Stomach (tissue), 9 donors: ENCODE data around the gene C1R. TPM values are rescaled to one million over a fixed set of nuclear protein-coding genes. Genes with fewer than 3 reads are reported as not detected.

Source experiments
- DNase-seq, 2 donors: peaks; one replicate each; pipeline versions ENCODE4 v3.0.0 to v3.0.0-alpha.2; 2013 to 2019
- H3K27ac ChIP-seq, 5 donors: fragments of 200-600 bp in 4 of 5; sonication (generic) in 4 of 5; one replicate each; pipeline ENCODE4 v1.5.1; 2013 to 2019; ENCODE audit warnings: mild to moderate bottlenecking in 1 of 5, moderate library complexity in 1 of 5
- H3K27me3 ChIP-seq, 3 donors: fragments of 200-600 bp; sonication (generic); one replicate each; pipeline ENCODE4 v1.5.1; 2017 to 2019; ENCODE audit warnings: mixed run types in 1 of 3
- H3K36me3 ChIP-seq, 4 donors: fragments of 200-600 bp; sonication (generic); 1 replicate in 3 of 4; 2 replicates in 1 of 4; pipeline ENCODE4 v1.5.1; 2016 to 2019
- H3K4me1 ChIP-seq, 4 donors: fragments of 200-600 bp; sonication (generic); one replicate each; pipeline ENCODE4 v1.5.1; 2016 to 2019
- H3K4me3 ChIP-seq, 4 donors: fragments of 200-600 bp; sonication (generic) in 3 of 4; one replicate each; pipeline ENCODE4 v1.5.1; 2016 to 2019; ENCODE audit warnings: mild to moderate bottlenecking in 1 of 4
- H3K9me3 ChIP-seq, 4 donors: fragments of 200-600 bp; sonication (generic); one replicate each; pipeline ENCODE4 v1.5.1; 2016 to 2019
- EP300 ChIP-seq: sonication (generic); formaldehyde crosslinking; IDR thresholded peaks from one replicate; pipeline ENCODE4 v1.6.1; 2017; ENCODE audit warnings: antibody characterized with exemption
- POLR2A ChIP-seq, 4 donors: fragments of 450-650 bp; IDR thresholded peaks; one replicate each; pipeline ENCODE4 v1.6.1; 2016; ENCODE audit warnings: antibody characterized with exemption in 4 of 4, control low read depth in 2 of 4, mild to moderate bottlenecking in 1 of 4, moderate library complexity in 1 of 4
- POLR2AphosphoS5 ChIP-seq, 3 donors: sonication (generic); formaldehyde crosslinking; IDR thresholded peaks; one replicate each; pipeline ENCODE4 v1.6.1; 2016; ENCODE audit warnings: antibody characterized with exemption in 3 of 3
- WGBS, 5 donors: extraction: QIAGEN DNeasy Blood & Tissue Kit in 3 of 5; methylation state at CpG; one replicate each; pipeline versions ENCODE4 v1.1.5 to v1.1.7; 2013 to 2018; 5-methylcytosine and 5-hydroxymethylcytosine counted together
- intact Hi-C: fragments of 100-400 bp; cut with DNase I; formaldehyde crosslinking; loops from one replicate; pipeline ENCODE4 v1.15.1; 2023; ENCODE audit warnings: low total_unique reads
- polyA plus RNA-seq, 3 donors: library from polyadenylated mRNA; stranded (reverse); fragments of 200-250 nt; gene quantifications; one replicate each; pipeline ENCODE4 v1.2.3, GENCODE V29; 2013
- total RNA-seq, 5 donors: library from RNA; depleted of rRNA; stranded (reverse); fragments of >200 nt; gene quantifications; one replicate each; pipeline versions ENCODE4 v1.1.0 to v1.2.3, GENCODE V29; 2014 to 2016
- TF ChIP-seq, protein P1 (sequence below), 7 experiments: fragments of 450-650 bp in 4 of 7; fragments of 200-600 bp in 3 of 7; sonication (generic) in 3 of 7; IDR thresholded peaks; one replicate each; pipeline ENCODE4 v1.5.1; 2016 to 2019; ENCODE audit warnings: antibody characterized with exemption in 7 of 7, control low read depth in 2 of 7, mild to moderate bottlenecking in 1 of 7
- donor health status: healthy with polysubstance abuse.
- donor health status: Bipolar disorder and iron deficiency.
- donor health status: healthy.

Gene C1R
- total and polyA plus RNA-seq, 8 donors, result 68.9 to 312 (median 133) TPM

DNA sequence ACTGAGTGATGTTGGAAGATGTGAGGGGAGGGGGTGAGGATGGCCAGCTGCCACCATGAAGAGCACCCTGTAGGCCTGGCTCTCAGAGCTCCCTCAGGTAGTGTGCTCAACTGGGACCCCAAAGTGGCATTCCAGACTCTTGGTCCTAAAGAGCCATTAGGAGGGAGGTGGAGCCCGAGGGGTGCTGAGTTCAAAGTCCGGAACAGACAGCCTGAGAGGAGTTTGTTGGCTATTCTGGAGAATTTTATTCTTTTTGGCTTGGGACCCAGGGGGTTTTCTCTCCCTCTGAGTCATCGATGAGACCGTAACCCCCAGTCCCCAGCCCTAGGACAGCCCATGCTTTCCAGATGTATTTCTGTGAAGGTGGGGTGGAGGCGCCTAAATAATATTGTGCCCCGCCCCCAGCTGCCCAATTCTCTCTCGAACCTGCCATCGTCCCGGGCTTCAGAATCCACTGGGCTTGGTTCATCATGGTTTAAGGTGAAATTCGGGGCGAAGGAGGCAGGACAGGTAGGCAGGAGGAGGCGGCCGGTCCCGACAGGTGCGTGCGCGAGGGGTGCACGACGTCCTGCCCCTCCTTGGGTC is 37.1 kb upstream of the C1R start:
- peaks cover 0 to 15% (median 0%) of the 10 kb centered on the region in 3 donors for H3K27me3 ChIP-seq
- DNase-seq, result peak in 1 of 2 donors; percentile 53
- peaks cover 20 to 41% (median 32%) of the 10 kb centered on the region in 4 donors for H3K4me1 ChIP-seq
- 2 to 6% (median 5%) methylated on average over 16 to 19 of the region's 19 CpGs for WGBS, 5 donors
- no peak for TF ChIP-seq POLR2A (IDR thresholded peaks at IDR 0.05)
- peaks cover 0 to 11% (median 11%) of the 10 kb centered on the region in 4 donors for H3K36me3 ChIP-seq
- intact Hi-C loops, result no loop called here
- H3K9me3 ChIP-seq, result no peaks in the 10 kb centered on the region
- H3K4me3 ChIP-seq, result peak overlapping the region; percentile 67 to 74 (median 70)
- peak overlapping the region; percentile 37 to 88 (median 77) for H3K27ac ChIP-seq

DNA sequence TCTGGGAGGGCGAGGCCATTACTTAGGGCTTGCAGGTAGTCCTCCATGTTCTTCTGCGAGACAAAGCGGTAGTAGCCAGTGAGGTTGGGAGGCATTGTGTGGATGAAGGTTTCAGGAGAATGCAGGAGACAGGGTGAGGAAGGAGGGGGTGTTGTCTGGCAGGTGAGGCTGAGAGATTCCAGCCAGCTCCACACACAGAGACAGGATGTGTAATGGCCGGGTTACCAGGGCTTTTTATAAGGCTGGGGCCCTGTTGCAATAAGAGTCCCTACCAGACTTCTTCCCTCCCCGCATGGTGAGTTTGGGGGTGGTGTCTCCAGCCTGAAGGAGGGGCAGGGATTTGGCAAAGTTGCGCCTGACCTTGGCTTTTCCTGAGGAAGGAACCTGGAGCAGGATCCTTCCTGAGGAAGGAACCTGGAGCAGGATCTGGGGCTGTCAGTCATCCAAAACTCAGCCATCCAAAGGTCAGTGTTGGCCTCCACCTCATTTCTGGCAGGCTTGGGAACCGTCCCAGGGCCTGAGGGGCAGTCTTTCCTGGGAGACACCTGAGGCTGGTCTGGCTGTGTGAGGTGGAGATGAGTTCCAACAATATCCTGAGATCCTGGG is 36.5 kb upstream of the C1R start, which contains the start of gene RBP5:
Gene RBP5, minus strand, starts transcription at position 209 of the 606 bp plus-strand sequence. Its CDS starts 114 bp downstream, at position 95.
- DNase-seq, result peak in 1 of 2 donors; percentile 36
- Histone ChIP-seq H3K4me1 (peaks cover 20 to 41% (median 32%) of the 10 kb centered on the region in 4 donors), H3K4me3 (peak within 1 kb of the TSS; percentile 67 to 74 (median 70)), H3K9me3 (no peaks in the 10 kb centered on the region), H3K27me3 (peaks cover 0 to 15% (median 0%) of the 10 kb centered on the region in 3 donors), H3K36me3 (peaks cover 0 to 5% (median 5%) of the 10 kb centered on the region in 4 donors), H3K27ac (peak within 1 kb of the TSS; percentile 37 to 88 (median 77))
- intact Hi-C loops, result no loop called here
- 56 to 69% (median 66%) methylated on average over 6 to 7 of the region's 7 CpGs for WGBS, 5 donors
- no peak for TF ChIP-seq POLR2A (IDR thresholded peaks at IDR 0.05)
- no peak for TF ChIP-seq POLR2AphosphoS5 (IDR thresholded peaks at IDR 0.05)
- TF ChIP-seq, protein P1, sequence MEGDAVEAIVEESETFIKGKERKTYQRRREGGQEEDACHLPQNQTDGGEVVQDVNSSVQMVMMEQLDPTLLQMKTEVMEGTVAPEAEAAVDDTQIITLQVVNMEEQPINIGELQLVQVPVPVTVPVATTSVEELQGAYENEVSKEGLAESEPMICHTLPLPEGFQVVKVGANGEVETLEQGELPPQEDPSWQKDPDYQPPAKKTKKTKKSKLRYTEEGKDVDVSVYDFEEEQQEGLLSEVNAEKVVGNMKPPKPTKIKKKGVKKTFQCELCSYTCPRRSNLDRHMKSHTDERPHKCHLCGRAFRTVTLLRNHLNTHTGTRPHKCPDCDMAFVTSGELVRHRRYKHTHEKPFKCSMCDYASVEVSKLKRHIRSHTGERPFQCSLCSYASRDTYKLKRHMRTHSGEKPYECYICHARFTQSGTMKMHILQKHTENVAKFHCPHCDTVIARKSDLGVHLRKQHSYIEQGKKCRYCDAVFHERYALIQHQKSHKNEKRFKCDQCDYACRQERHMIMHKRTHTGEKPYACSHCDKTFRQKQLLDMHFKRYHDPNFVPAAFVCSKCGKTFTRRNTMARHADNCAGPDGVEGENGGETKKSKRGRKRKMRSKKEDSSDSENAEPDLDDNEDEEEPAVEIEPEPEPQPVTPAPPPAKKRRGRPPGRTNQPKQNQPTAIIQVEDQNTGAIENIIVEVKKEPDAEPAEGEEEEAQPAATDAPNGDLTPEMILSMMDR (IDR thresholded peaks at IDR 0.05), result no peak

DNA sequence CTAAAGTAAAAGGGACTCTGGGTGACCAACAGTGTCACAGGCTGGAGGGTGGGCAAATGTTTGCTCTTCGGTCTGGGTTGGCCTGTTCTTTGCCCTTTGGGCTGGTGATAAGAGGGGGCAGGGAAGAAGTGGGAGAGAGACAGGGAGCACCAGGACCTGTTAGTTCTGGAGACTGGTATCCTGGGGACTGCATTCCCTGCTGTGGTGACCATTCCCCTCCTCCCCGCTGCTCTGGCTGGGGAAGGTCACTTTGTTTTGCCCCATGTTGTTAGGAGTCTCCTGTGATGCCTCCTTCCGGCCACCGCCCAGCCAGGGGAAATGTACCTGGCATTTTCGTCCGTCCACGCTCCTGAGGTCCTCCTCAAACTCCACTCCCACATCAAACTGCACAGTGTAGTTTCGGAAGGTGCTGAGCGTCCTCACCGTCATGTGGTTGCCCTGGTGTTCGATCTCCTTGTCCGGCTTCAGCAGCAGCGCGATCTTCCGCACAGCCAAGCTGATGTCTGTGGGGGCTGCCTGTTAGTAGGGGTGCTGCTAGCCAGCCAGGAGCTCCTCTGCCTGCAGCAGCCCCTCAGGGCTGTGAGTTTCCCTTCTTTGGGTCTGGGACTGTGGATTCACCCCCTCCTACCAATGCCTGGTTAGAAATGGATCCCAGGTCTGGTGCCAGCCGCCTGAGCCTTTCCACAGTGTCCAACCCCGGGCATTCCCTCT is 35.8 kb upstream of the C1R start:
- peak overlapping the region in 4 of 5 donors; percentile 20 to 36 (median 28) for H3K27ac ChIP-seq
- TF ChIP-seq, protein P1 (IDR thresholded peaks at IDR 0.05), result no peak
- H3K27me3 ChIP-seq, result peaks cover 0 to 15% (median 0%) of the 10 kb centered on the region in 3 donors
- WGBS, 5 donors, result 82 to 87% (median 83%) methylated on average over 16 to 17 of the region's 17 CpGs
- H3K36me3 ChIP-seq, result no peaks in the 10 kb centered on the region
- H3K4me3 ChIP-seq, result peak overlapping the region in 3 of 4 donors; percentile 3 to 28 (median 22)
- DNase-seq, result no peak
- no peaks in the 10 kb centered on the region for H3K9me3 ChIP-seq
- peaks cover 20 to 44% (median 32%) of the 10 kb centered on the region in 4 donors for H3K4me1 ChIP-seq
- intact Hi-C loops, result no loop called here

DNA sequence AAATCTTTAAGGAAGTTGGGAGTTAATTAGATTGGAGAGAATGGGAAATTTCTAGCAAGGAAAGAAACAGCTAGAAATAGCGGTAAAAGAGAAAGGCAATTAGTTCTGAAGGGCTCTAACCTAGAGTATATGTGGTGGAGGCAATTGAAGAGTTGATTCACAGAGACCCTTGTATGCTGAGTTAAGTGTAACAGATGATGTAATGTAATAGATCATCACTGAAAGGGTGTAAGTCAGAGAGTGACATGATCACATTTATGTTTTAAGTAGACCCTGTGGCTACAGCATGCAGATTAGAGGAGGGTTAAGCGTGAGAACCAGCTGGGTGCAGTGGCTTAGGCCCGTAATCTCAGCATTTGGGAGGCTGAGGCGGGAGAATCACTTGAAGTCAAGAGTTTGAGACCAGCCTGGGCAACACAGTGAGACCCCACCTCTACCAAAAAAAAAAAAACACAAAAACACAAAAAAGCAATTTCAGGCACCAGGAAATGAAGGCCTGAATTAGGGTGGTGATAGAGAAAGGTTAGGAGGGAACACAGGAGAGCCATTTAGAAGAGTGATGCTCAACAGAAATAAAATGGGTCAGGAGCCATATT is 33.5 kb upstream of the C1R start:
- Histone ChIP-seq H3K4me3 (no peak overlapping the region), H3K36me3 (no peaks in the 10 kb centered on the region), H3K27me3 (peaks cover 0 to 15% (median 0%) of the 10 kb centered on the region in 3 donors), H3K4me1 (peaks cover 11 to 44% (median 23%) of the 10 kb centered on the region in 4 donors), H3K9me3 (no peaks in the 10 kb centered on the region), H3K27ac (no peak overlapping the region)
- DNase-seq, result no peak
- intact Hi-C loops, result no loop called here
- TF ChIP-seq EP300 (no peak), POLR2AphosphoS5 (IDR thresholded peaks at IDR 0.05) (no peak), POLR2A (IDR thresholded peaks at IDR 0.05) (no peak)
- TF ChIP-seq, protein P1 (IDR thresholded peaks at IDR 0.05), result no peak
- 74 to 93% (median 84%) methylated on average over 4 of the region's 4 CpGs for WGBS, 5 donors
